ENCODE data around the gene AUTS2. TPM values are rescaled to one million over a fixed set of nuclear protein-coding genes. Genes with fewer than 3 reads are reported as not detected.

Gene AUTS2
- total and polyA plus RNA-seq, 2 of the 8 experiments (the other 6 are each of a cell fraction or from before 2014, with no cell fraction given) = 25.9 to 101 TPM

- FAIRE-seq = no peak
- H3K4me3 ChIP-seq (ENCODE audit: extremely low read depth in 1 of 4, insufficient read depth in 2 of 4, low read depth in 3 of 4, low read length in 4 of 4) = no peak overlapping the region; a peak in 1 of 8 replicates
- no peak overlapping the region for H2AFZ ChIP-seq (ENCODE audit: low read length)
- TF ChIP-seq EZH2 (IDR thresholded peaks at IDR 0.05; ENCODE audit: low read depth, low read length, severe bottlenecking) (no peak), TAF1 (IDR thresholded peaks at IDR 0.05; ENCODE audit: low read depth, low read length) (no peak), NRF1 (IDR thresholded peaks at IDR 0.05; ENCODE audit: low read depth, low read length) (no peak), FOSL1 (IDR thresholded peaks at IDR 0.05; ENCODE audit: insufficient read depth, low read depth, low read length) (no peak), JUN (IDR thresholded peaks at IDR 0.05; ENCODE audit: low read depth, low read length) (no peak), RNF2 (IDR thresholded peaks at IDR 0.05; ENCODE audit: borderline replicate concordance, low read depth, low read length, missing control alignments, poor library complexity, severe bottlenecking) (no peak), RBBP5 (IDR thresholded peaks at IDR 0.05; ENCODE audit: borderline replicate concordance, low read depth, low read length) (no peak), ASH2L (IDR thresholded peaks at IDR 0.05; ENCODE audit: low read length) (no peak), CBX8 (IDR thresholded peaks at IDR 0.05; ENCODE audit: borderline replicate concordance, low read depth, low read length) (no peak), YY1 (IDR thresholded peaks at IDR 0.05; ENCODE audit: low read depth, low read length) (no peak), HDAC2 (IDR thresholded peaks at IDR 0.05; ENCODE audit: borderline replicate concordance in 1 of 2, low read depth in 2 of 2, low read length in 2 of 2) (no peak), BCL11A (IDR thresholded peaks at IDR 0.05; ENCODE audit: low read depth in 2 of 2, low read length in 2 of 2) (no peak), SRF (IDR thresholded peaks at IDR 0.05; ENCODE audit: low read depth, low read length) (no peak)
Observed at GRCh38 chr7:69968969-69969556, 370.8 kb downstream of the AUTS2 start.

More at GRCh38 chr7:69968969-69969556, 370.8 kb downstream of the AUTS2 start:
- H3K23me2 ChIP-seq (ENCODE audit: low read depth, low read length) = no peaks in the 10 kb centered on the region
- no peak overlapping the region for H2AK5ac ChIP-seq (ENCODE audit: low read depth, low read length)
- peaks cover 0 to 9% (median 4%) of the 10 kb centered on the region in 4 experiments; a peak in 3 of 7 replicates for H3K4me1 ChIP-seq (replicated peaks in 1 of 4; ENCODE audit: control insufficient read depth in 3 of 4, insufficient read depth in 4 of 4, low read length in 3 of 4)
- no peak overlapping the region for H3K23ac ChIP-seq (ENCODE audit: insufficient read length)
- H3K27me3 ChIP-seq (replicated peaks in 1 of 4; ENCODE audit: control insufficient read depth in 3 of 4, extremely low read depth in 1 of 4, insufficient read depth in 3 of 4, low read length in 3 of 4) = no peaks in the 10 kb centered on the region; a peak in 1 of 7 replicates
- H3K79me1 ChIP-seq (ENCODE audit: low read depth, low read length) = no peaks in the 10 kb centered on the region
- H2BK20ac ChIP-seq (ENCODE audit: low read length) = no peak overlapping the region
- H3K9ac ChIP-seq (replicated peaks in 1 of 4; ENCODE audit: extremely low read depth in 1 of 4, low read depth in 3 of 4, low read length in 3 of 4) = no peak overlapping the region
- H3K79me2 ChIP-seq (ENCODE audit: control insufficient read depth in 1 of 2, insufficient read depth in 2 of 2, low read length in 2 of 2) = no peaks in the 10 kb centered on the region
- H3K18ac ChIP-seq (ENCODE audit: extremely low read depth, low read length) = no peak overlapping the region
- no peak overlapping the region for H4K91ac ChIP-seq (replicated peaks; ENCODE audit: insufficient read length, low read length)
- WGBS, 2 experiments (ENCODE audit: extremely low coverage in 1 of 2, insufficient coverage in 1 of 2, insufficient read length in 1 of 2, insufficient replicate concordance in 2 of 2, low coverage in 1 of 2, low lambda C conversion rate in 2 of 2, missing lambda C conversion rate in 1 of 2) = 59% methylated on average over 4 of the region's 4 CpGs; no CpG with 5 or more reads in 1 of the 2 experiments
- no peaks in the 10 kb centered on the region for H3K9me3 ChIP-seq (ENCODE audit: insufficient read depth in 2 of 2, low read depth in 1 of 2, low read length in 1 of 2)
- H3K4me2 ChIP-seq (ENCODE audit: insufficient read depth in 1 of 2, low read depth in 2 of 2, low read length in 2 of 2) = no peak overlapping the region
- H4K20me1 ChIP-seq (replicated peaks in 1 of 2; ENCODE audit: control insufficient read depth in 1 of 2, insufficient read depth in 2 of 2, low read length in 2 of 2) = no peaks in the 10 kb centered on the region
- H3K4ac ChIP-seq (replicated peaks; ENCODE audit: insufficient read length, low read depth, low read length) = no peak overlapping the region
- ChIA-PET POLR2A (ENCODE audit: partially characterized antibody) (no interaction called here), CTCF (ENCODE audit: partially characterized antibody) (interaction anchor here (0.8 kb wide), 1 partner anchor 538 kb away, joined by 3 read pairs; no protein-coding TSS in a partner anchor)
- no peak overlapping the region for H2BK15ac ChIP-seq (ENCODE audit: low read length)
- no peak overlapping the region for H2BK120ac ChIP-seq (replicated peaks; ENCODE audit: low read depth, low read length)
- H4K8ac ChIP-seq (ENCODE audit: extremely low read depth, insufficient read depth, low read length) = no peak overlapping the region
- H4K5ac ChIP-seq (ENCODE audit: insufficient read length, low read depth, low read length) = no peak overlapping the region
- no peak overlapping the region for H3K56ac ChIP-seq (replicated peaks; ENCODE audit: insufficient read length, low read depth, low read length)
- no peaks in the 10 kb centered on the region for H3K36me3 ChIP-seq (ENCODE audit: control insufficient read depth in 2 of 4, insufficient read depth in 4 of 4, low read length in 3 of 4)
- no peak overlapping the region for H3K14ac ChIP-seq (ENCODE audit: insufficient read length)
- H2BK5ac ChIP-seq (ENCODE audit: low read depth, low read length) = no peak overlapping the region
- no peak overlapping the region for H2BK12ac ChIP-seq (ENCODE audit: low read depth, low read length)
- H3K27ac ChIP-seq (ENCODE audit: low read depth, low read length) = no peak overlapping the region
- no peak for DNase-seq (ENCODE audit: low read depth in 1 of 2, low spot score in 2 of 2)
